Parathyroid adenoma (tissue), 2 donors: ENCODE results near the gene SH3BP4.

Source experiments
- H2AFZ ChIP-seq: fragments of 300-600 bp; sonication (generic); one replicate; pipeline ENCODE4 v1.7.0; 2017; ENCODE audit warnings: antibody characterized with exemption, mild to moderate bottlenecking
- H3K27ac ChIP-seq: fragments of 300-600 bp; sonication (generic); one replicate; pipeline ENCODE4 v1.7.0; 2017
- H3K27me3 ChIP-seq: fragments of 300-600 bp; sonication (generic); one replicate; pipeline ENCODE4 v1.7.0; 2017; ENCODE audit warnings: low read length; ENCODE audit not compliant: control insufficient read depth, insufficient read depth
- H3K36me3 ChIP-seq: fragments of 300-600 bp; sonication (generic); one replicate; pipeline ENCODE4 v1.7.0; 2017; ENCODE audit warnings: low read length; ENCODE audit not compliant: control insufficient read depth, insufficient read depth
- H3K4me1 ChIP-seq: fragments of 300-600 bp; sonication (generic); one replicate; pipeline ENCODE4 v1.7.0; 2017; ENCODE audit warnings: control low read depth
- H3K4me2 ChIP-seq: fragments of 300-600 bp; sonication (generic); one replicate; pipeline ENCODE4 v1.7.0; 2017; ENCODE audit warnings: low read length
- H3K4me3 ChIP-seq: fragments of 300-600 bp; sonication (generic); one replicate; pipeline ENCODE4 v1.7.0; 2017; ENCODE audit warnings: low read depth, low read length
- H3K79me2 ChIP-seq: fragments of 300-600 bp; sonication (generic); one replicate; pipeline ENCODE4 v1.7.0; 2017; ENCODE audit warnings: control low read depth
- H3K9ac ChIP-seq: fragments of 300-600 bp; sonication (generic); one replicate; pipeline ENCODE4 v1.7.0; 2017; ENCODE audit warnings: mild to moderate bottlenecking
- H3K9me3 ChIP-seq: fragments of 300-600 bp; sonication (generic); one replicate; pipeline ENCODE4 v1.7.0; 2017; ENCODE audit warnings: low read length; ENCODE audit not compliant: control insufficient read depth
- CTCF ChIP-seq: fragments of 300-600 bp; sonication (generic); IDR thresholded peaks from one replicate; pipeline ENCODE4 v1.7.0; 2017; ENCODE audit warnings: antibody characterized with exemption, mild to moderate bottlenecking
- donor health status: primary hyperparathyroidism.

SH3BP4 gene

GRCh38 chr2:234964631-234965461 is 13.0 kb downstream of the SH3BP4 start:
- no peak for TF ChIP-seq CTCF
- Histone ChIP-seq H3K4me3 (no peak overlapping the region), H3K9me3 (no peaks in the 10 kb centered on the region), H3K4me1 (no peaks in the 10 kb centered on the region), H3K27ac (no peak overlapping the region), H2AFZ (no peak overlapping the region), H3K27me3 (no peaks in the 10 kb centered on the region), H3K36me3 (no peaks in the 10 kb centered on the region), H3K4me2 (no peak overlapping the region), H3K9ac (no peak overlapping the region), H3K79me2 (no peaks in the 10 kb centered on the region)

- H3K27me3 ChIP-seq = no peaks in the 10 kb centered on the region
- no peak overlapping the region for H3K4me3 ChIP-seq
- no peak overlapping the region for H3K9ac ChIP-seq
- H3K36me3 ChIP-seq = no peaks in the 10 kb centered on the region
- H2AFZ ChIP-seq = no peak overlapping the region
- H3K4me2 ChIP-seq = no peak overlapping the region
- H3K4me1 ChIP-seq = no peaks in the 10 kb centered on the region
- no peak for TF ChIP-seq CTCF
- no peak overlapping the region for H3K27ac ChIP-seq
- no peaks in the 10 kb centered on the region for H3K9me3 ChIP-seq
- no peaks in the 10 kb centered on the region for H3K79me2 ChIP-seq
These were observed 14.5 kb downstream of the SH3BP4 start for GRCh38 chr2:234966340-234966739.

- H3K4me3 ChIP-seq = no peak overlapping the region
These were observed 15.5 kb downstream of the SH3BP4 start for GRCh38 chr2:234967201-234967869.

GRCh38 chr2:234967870-234968208 is 16.0 kb downstream of the SH3BP4 start:
- Histone ChIP-seq H3K27ac (no peak overlapping the region), H3K36me3 (no peaks in the 10 kb centered on the region), H3K4me3 (no peak overlapping the region), H3K79me2 (no peaks in the 10 kb centered on the region), H3K27me3 (no peaks in the 10 kb centered on the region), H2AFZ (no peak overlapping the region), H3K9me3 (no peaks in the 10 kb centered on the region), H3K9ac (no peak overlapping the region), H3K4me1 (no peaks in the 10 kb centered on the region), H3K4me2 (no peak overlapping the region)
- no peak for TF ChIP-seq CTCF

More at GRCh38 chr2:234967201-234967869, 15.5 kb downstream of the SH3BP4 start:
- Histone ChIP-seq H2AFZ (no peak overlapping the region), H3K9ac (no peak overlapping the region), H3K4me2 (no peak overlapping the region), H3K27ac (no peak overlapping the region), H3K79me2 (no peaks in the 10 kb centered on the region), H3K9me3 (no peaks in the 10 kb centered on the region), H3K27me3 (no peaks in the 10 kb centered on the region), H3K36me3 (no peaks in the 10 kb centered on the region), H3K4me1 (no peaks in the 10 kb centered on the region)
- no peak for TF ChIP-seq CTCF
